ENCODE measurements around the gene RTL1.

RTL1 gene

DNA sequence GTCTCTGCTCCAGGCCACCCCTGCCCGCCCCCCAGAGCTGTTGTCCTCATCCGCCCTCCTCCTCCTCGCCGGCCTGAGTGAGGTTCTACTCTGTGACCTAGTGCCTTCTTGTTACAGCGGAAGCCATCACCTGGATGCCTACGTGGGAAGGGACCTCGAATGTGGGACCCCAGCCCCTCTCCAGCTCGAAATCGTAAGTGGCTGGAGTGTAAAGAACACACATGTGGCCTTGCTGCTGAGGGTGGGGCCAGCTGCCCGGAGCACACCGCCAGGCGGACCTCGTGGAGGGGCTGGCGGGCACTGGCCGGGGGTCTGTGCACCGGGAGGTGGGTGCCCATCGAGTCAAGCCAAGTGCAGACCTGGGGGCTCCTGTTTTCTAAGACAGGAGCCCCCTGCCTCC is 58.2 kb downstream of the RTL1 start:
- no peak for DNase-seq

DNA sequence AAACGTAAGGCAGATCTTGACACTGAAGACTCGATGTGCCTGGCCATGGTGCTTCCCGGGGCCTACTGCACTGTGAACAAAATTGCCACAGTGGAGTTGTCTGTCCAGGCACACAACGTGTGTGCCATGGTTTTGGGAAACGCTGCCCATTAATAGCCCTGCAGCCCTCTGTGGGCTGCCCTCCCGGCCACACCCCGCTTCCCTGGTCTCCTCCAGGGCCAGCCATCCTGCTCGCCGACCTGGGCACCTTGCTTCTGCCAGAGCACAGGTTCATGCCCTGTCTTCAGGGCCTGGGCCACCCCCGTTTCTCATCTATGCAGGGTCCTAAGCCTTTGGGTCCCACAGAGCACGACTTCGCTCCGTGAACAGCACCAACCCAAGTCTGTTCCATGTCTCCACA is 58.7 kb downstream of the RTL1 start:
- no peak for DNase-seq

- DNase-seq: no peak
Observed at GRCh38 chr14:100844421-100844820, 59.1 kb downstream of the RTL1 start.

GRCh38 chr14:100844082-100844408 is 59.5 kb downstream of the RTL1 start:
- DNase-seq: no peak

DNA sequence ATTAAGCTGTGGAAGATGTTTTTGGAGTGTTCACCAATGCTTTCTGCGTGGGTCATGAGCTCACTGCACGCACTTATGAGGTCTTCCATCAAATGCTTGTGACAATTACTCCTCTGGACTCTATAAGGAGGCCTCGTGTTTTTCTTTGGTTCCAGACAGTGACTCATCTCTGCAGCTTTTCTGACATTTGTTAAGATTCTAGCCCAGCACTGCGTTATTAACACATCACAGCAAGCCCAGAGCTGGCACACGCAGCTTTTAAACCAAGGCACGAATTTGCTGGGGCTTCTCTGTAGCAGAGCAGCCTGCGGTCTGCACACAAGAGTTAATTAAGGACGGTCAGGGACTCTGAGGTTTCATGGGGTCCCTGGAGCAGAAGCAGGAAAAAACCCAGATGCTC is 60.7 kb downstream of the RTL1 start:
- DNase-seq: no peak

DNA sequence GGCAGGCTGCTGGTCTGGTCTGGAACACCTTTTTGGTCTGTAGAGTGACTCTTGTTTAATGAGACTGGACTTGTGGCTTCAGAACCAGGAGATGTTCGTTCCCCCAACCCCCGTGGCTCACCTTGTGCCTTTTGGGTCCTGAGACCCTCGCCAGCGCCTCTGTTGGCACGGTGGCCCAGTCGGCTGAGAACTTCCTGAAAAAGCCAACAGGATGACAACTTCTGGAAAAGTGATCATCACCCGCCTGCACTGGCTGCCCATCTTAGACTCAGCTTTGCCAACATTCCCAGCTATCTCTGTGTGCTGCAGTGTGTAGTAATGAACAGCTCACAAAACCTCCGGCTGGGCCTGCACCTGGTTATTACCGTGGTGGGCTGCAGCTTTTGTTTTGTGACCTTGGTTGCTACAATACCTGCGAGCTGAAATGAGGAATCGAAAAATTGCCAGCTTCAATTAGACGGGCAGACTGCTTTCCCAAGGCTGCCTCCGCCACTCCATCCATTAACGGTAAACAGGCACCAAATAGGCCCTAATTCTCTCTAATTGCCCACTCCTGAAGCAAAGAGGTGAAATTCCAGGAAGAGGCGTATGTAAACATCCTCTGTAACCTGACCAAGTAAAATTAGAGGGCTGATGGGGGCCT is 61.6 kb downstream of the RTL1 start:
- DNase-seq: no peak

DNA sequence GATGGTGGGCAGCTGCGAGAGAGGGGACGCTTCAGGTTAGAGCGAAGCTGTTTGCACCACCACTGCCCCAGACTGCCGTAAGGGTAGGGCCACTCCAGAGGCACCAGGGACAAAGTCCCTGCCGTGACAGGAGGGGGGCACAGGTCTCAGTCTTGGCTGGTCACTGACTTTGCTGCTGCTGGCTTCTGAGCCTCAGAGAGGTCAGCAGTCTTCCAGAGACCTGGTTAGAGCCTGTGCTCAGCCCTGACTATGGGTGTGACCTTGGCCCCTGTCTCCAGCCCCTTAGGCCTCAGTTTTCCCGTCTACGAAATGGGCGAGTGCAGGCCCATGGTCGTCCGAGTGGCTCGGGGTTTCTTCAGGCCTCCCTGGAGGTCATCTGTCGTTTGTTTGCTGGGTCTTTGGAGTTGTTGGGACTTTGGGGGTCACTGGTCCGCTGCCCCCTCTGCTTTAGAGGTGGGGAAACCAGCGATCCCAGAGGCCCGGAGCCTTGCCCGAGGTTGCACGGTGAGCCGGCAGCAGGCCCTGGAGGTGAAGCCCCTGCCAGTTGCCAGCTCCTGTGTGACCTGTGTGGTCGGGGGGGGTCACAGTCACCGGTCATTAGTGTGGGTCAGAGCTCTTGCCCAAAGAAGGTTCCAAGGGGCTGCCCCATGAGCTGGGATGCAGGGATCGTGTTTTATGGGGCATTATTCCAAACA is 62.3 kb downstream of the RTL1 start:
- DNase-seq: no peak

GRCh38 chr14:100840286-100841065 is 63.0 kb downstream of the RTL1 start:
- DNase-seq: no peak

- no peak for DNase-seq
Observed at GRCh38 chr14:100839681-100840111, 63.8 kb downstream of the RTL1 start.

DNA sequence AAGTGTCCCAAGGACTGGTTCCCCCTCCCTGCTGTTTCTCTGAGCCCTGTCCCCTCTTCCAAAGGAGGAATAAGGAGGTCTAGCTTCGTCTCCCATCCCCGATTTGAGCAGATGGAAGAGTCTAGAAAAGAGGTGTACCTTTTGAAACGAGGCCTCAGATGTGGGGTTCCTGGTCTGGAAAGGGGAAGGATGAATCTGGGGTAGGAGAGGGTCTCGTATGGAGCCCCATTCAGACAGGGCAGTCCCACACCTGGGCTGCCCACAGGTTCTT is 64.3 kb downstream of the RTL1 start:
- DNase-seq: no peak

- DNase-seq: no peak
Observed at GRCh38 chr14:100838493-100839314, 64.8 kb downstream of the RTL1 start.

DNA sequence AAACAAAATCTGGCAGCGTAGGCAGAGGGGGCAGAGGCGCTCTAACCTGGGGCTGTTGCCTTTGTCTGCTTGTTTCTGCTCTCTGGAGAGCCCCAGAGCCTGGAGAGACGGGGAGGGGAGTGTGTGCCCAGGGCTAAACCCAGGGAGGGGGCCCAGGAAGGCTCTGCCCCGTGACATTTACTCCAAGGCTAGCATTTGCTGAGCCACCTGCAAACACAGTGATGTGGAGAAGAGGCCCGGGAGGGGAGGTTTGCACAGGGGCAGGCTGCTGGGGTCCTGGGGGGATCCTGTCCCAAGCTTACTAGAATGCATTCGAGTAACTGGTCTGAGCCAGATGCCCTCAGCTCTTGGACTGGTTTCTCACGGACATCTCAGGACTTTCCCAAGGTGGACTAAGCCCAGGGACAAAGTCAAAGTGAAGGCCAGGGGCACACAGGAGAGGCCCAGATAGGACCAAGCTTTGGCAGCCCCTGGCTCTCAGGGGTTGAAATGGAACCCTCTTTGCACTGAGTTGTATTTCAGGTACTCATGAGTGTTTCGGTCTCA is 65.6 kb downstream of the RTL1 start:
- DNase-seq: no peak

DNA sequence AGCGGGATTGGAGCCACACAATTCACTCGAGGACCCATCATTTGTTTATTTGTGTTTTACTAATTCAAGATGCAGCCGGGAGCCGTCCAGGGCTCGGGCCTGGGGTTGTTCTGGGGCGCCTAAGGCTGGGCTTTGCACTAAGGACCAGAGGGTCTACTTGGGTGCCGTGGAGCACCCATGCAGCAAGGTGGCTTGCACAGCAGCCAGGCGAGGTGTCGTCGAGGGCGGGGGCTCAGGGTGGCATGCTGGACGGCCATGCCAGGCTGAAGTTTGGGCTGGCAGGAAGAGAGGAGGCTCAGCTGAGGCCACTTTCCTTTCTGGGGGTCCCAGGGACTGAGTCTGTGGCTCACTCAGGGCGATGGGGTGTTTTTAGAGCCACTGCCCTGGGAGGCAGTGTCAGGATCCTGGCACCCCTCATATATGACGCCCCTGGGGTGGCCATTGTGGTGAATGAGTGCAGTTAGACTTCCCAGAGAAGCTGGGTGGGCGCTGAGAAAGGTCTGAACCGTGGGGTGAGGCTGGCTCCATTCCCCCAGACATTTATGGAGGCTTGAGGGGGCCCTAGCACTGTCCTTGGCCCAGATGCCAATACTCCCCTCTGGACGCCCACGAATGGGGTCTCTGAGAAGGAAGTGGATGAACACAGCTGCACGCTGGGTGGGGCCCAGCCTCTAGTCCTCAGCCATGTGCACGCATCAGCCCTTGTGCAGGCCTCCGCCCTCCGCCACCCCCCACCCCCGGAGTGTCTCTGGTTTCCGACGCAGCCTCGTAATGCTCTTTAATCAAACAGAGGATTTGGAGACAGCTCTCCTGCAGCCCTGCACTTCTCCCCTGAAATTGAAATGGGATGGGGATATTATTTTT is 66.3 kb downstream of the RTL1 start:
- no peak for DNase-seq

- DNase-seq: no peak
Observed at GRCh38 chr14:100836311-100836805, 67.2 kb downstream of the RTL1 start.

DNA sequence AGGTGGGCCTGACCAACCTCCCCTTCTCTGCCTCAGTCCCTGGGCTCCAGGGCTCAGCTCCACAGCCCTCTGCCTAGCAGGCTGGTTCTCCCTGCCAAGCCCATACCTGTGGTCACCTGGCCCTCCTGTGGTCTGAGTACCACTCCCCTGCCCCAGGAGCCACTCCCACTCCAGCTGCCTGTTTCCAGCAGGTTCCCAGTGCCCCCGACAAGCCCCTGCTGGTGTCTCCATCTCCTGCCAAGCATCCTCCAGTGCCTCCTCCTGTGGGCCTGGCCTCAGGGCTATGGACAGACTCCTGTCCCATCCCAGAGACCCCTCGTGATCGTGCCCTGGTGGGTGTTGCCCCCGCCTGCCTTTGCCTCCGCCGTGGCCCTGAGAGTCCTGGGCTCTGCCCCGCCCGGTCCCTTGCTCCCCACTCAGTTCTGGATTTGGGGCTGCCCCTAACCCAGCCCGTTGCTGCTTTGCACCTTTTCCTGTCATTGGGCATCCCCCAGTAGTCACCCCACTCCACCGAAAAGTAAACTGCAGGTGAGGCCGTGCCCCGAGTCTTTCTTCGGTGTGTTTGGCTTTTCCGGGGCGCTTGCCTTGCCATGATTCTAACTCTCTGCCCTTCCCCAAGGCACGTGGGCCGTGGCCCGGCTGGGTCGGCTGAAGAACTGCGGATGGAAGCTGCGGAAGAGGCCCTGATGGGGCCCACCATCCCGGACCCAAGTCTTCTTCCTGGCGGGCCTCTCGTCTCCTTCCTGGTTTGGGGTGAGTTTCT is 67.8 kb downstream of the RTL1 start:
- DNase-seq: no peak

GRCh38 chr14:100834794-100835547 is 68.6 kb downstream of the RTL1 start:
- no peak for DNase-seq

DNA sequence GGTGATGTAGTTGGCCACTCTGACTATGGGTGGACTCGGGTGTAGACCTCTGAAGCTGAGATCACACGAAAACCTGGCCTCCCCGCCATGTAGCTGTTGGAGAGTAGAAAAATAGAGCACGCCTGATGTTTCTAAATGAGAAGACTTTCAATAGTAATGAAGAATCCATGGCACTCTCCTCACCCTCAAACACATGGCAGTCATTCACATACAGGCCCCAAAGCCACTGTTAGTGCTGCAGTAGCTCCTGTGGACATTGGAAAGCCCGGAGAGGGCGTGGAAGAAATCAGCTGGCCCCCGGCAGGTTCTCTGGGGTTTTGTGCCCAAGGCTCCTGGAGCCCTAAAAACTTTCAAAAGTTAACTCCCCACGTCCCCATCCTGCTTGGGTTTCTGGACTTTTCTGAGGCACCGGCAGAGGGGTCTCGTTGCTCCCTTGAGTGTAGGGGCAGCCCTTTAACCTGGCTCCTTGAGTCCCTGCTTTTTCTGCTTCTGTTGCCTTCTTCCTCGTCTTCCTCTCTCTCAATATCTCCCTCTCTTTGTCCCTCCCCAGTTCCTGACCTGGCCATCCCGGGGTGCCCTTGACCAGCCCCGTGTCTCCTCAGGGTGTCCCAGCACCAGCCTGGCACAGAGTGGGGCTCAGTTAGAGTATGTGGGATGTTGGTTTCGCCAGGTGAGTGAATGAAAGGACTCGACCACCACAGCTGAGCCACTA is 69.3 kb downstream of the RTL1 start:
- DNase-seq: no peak

GRCh38 chr14:100832311-100832960 is 71.1 kb downstream of the RTL1 start:
- DNase-seq: no peak

GRCh38 chr14:100830681-100831080 is 72.8 kb downstream of the RTL1 start:
- DNase-seq: no peak
